Body of pancreas (tissue), 4 donors: ENCODE measurements around the gene ACTR3C. TPM values are rescaled to one million over a fixed set of nuclear protein-coding genes. Genes with fewer than 3 reads are reported as not detected.
"Not testable (repeated sequence)": the region's sequence is repeated elsewhere in the genome, so short reads cannot be mapped to it uniquely, and the experiment has no call there.

Experiments
- ATAC-seq: fragments of 150-250 bp; one replicate; pipeline ENCODE4 v1.9.1; 2016
- DNase-seq, 4 donors: peaks; one replicate each; pipeline ENCODE4 v3.0.0-alpha.2; 2019
- H3K27ac ChIP-seq, 4 donors: fragments of 200-600 bp; sonication (generic); 1 replicate in 3 of 4; 2 replicates in 1 of 4; pipeline versions ENCODE4 v1.5.1 to v1.6.1; 2016 to 2019; ENCODE audit warnings: mild to moderate bottlenecking in 1 of 4, mixed read lengths in 1 of 4, moderate library complexity in 1 of 4
- H3K27me3 ChIP-seq, 2 donors: fragments of 200-600 bp; sonication (generic); one replicate each; pipeline ENCODE4 v1.6.0; 2016; ENCODE audit warnings: mild to moderate bottlenecking in 1 of 2
- H3K36me3 ChIP-seq, 2 donors: fragments of 200-600 bp; sonication (generic); replicated peaks in 1 of 2; 2 replicates each; pipeline ENCODE4 v1.5.1; 2016; ENCODE audit warnings: low read depth in 2 of 2; ENCODE audit not compliant: insufficient read depth in 1 of 2
- H3K4me1 ChIP-seq: fragments of 200-600 bp; sonication (generic); one replicate; pipeline ENCODE4 v1.6.0; 2016
- H3K4me3 ChIP-seq, 2 donors: fragments of 200-600 bp; sonication (generic); 1 replicate in 1 of 2; 2 replicates in 1 of 2; pipeline ENCODE4 v1.5.1; 2016 to 2019
- H3K9me3 ChIP-seq, 3 donors: fragments of 200-600 bp; sonication (generic); 1 replicate in 2 of 3; 2 replicates in 1 of 3; pipeline ENCODE4 v1.5.1; 2016
- CTCF ChIP-seq, 7 experiments: fragments of 450-650 bp in 4 of 7; fragments of 200-600 bp in 3 of 7; sonication (generic) in 3 of 7; IDR thresholded peaks; one replicate each; pipeline ENCODE4 v1.5.1; 2016 to 2019; ENCODE audit warnings: antibody characterized with exemption in 7 of 7
- WGBS, 2 donors: methylation state at CpG; one replicate each; pipeline ENCODE4 v1.1.5; 2017; 5-methylcytosine and 5-hydroxymethylcytosine counted together
- intact Hi-C: fragments of 100-400 bp; cut with DNase I; formaldehyde crosslinking; loops from one replicate; pipeline ENCODE4 v1.15.1; 2023
- total RNA-seq, 2 donors: library from RNA; depleted of rRNA; stranded (reverse); fragments of >200 nt; gene quantifications; one replicate each; pipeline ENCODE4 v1.1.0, GENCODE V29; 2016

ACTR3C gene
- total RNA-seq, 2 donors from 2014 or later: 35.5 to 69.9 TPM

- WGBS, 2 donors: 10 to 13% methylated on average over 15 to 16 of the region's 16 CpGs
- intact Hi-C loops: loop anchor here (10.0 kb wide), 1 partner anchor 119 kb away; a partner anchor contains a TSS
- not testable (repeated sequence) for H3K4me3 ChIP-seq
Measured at GRCh38 chr7:150285849-150286754, 37.2 kb downstream of the ACTR3C start.

GRCh38 chr7:150283608-150284007 is 39.7 kb downstream of the ACTR3C start:
- H3K4me3 ChIP-seq, H3K27ac ChIP-seq, DNase-seq, H3K27me3 ChIP-seq, H3K36me3 ChIP-seq, H3K9me3 ChIP-seq, ATAC-seq, H3K4me1 ChIP-seq: not testable (repeated sequence)
- 69 to 87% methylated on average over 5 to 6 of the region's 6 CpGs for WGBS, 2 donors
- intact Hi-C loops: loop anchor here (10.0 kb wide), 1 partner anchor 121 kb away; a partner anchor contains a TSS

More at GRCh38 chr7:150285849-150286754, 37.2 kb downstream of the ACTR3C start:
- peak; percentile 31 to 92 (median 81) for TF ChIP-seq CTCF (IDR thresholded peaks at IDR 0.05)
- H3K9me3 ChIP-seq, H3K27me3 ChIP-seq, H3K4me1 ChIP-seq, H3K36me3 ChIP-seq: not testable (repeated sequence)
- peak; percentile 27 to 58 (median 38) for DNase-seq
- H3K27ac ChIP-seq: peak overlapping the region in 1 of 4 donors; percentile 39
- ATAC-seq: peak; percentile 77

GRCh38 chr7:150283111-150283510 is 40.2 kb downstream of the ACTR3C start:
- not testable (repeated sequence) for H3K36me3 ChIP-seq, H3K9me3 ChIP-seq, H3K27ac ChIP-seq, DNase-seq, H3K27me3 ChIP-seq, H3K4me3 ChIP-seq, ATAC-seq, H3K4me1 ChIP-seq
- WGBS, 2 donors: 68 to 84% methylated on average over 2 of the region's 3 CpGs
- intact Hi-C loops: loop anchor here (10.0 kb wide), 1 partner anchor 122 kb away; a partner anchor contains a TSS

- WGBS, 2 donors: 45% methylated on average over 7 of the region's 25 CpGs; no CpG with 5 or more reads in 1 of the 2 donors
- intact Hi-C loops: loop anchor here (10.0 kb wide), 1 partner anchor 123 kb away; a partner anchor contains a TSS
- H3K36me3 ChIP-seq, DNase-seq, H3K9me3 ChIP-seq, H3K4me1 ChIP-seq, H3K4me3 ChIP-seq, H3K27me3 ChIP-seq: not testable (repeated sequence)
- ATAC-seq: peak; percentile 86
- H3K27ac ChIP-seq: peak overlapping the region; percentile 50 to 75 (median 62)
Measured at GRCh38 chr7:150281681-150282403, 41.5 kb downstream of the ACTR3C start.

GRCh38 chr7:150278383-150278782 is 45.0 kb downstream of the ACTR3C start:
- WGBS, 2 donors: 91 to 92% methylated on average over 2 to 11 of the region's 11 CpGs
- not testable (repeated sequence) for DNase-seq

GRCh38 chr7:150276132-150276695 is 47.1 kb downstream of the ACTR3C start:
- intact Hi-C loops, H3K36me3 ChIP-seq, H3K4me1 ChIP-seq, H3K27ac ChIP-seq, H3K9me3 ChIP-seq, H3K27me3 ChIP-seq, H3K4me3 ChIP-seq: not testable (repeated sequence)
- DNase-seq (peak; percentile 24 to 34 (median 29)), ATAC-seq (peak; percentile 75)
- peak in 6 of 7 experiments; percentile 53 to 82 (median 76) for TF ChIP-seq CTCF (IDR thresholded peaks at IDR 0.05)
- 48 to 49% methylated on average over 6 of the region's 6 CpGs for WGBS, 2 donors

More at GRCh38 chr7:150278383-150278782, 45.0 kb downstream of the ACTR3C start:
- H3K4me3 ChIP-seq, ATAC-seq, intact Hi-C loops, H3K27ac ChIP-seq, H3K4me1 ChIP-seq, H3K36me3 ChIP-seq, H3K9me3 ChIP-seq, H3K27me3 ChIP-seq: not testable (repeated sequence)

- intact Hi-C loops: not testable (repeated sequence)
- 75 to 85% methylated on average over 4 to 5 of the region's 7 CpGs for WGBS, 2 donors
Measured at GRCh38 chr7:150271898-150272297, 51.4 kb downstream of the ACTR3C start.

GRCh38 chr7:150270101-150270824 is 53.1 kb downstream of the ACTR3C start:
- intact Hi-C loops, DNase-seq, H3K9me3 ChIP-seq, H3K4me1 ChIP-seq, H3K27me3 ChIP-seq, H3K4me3 ChIP-seq, H3K27ac ChIP-seq, ATAC-seq, H3K36me3 ChIP-seq: not testable (repeated sequence)
- WGBS, 2 donors: 71 to 90% methylated on average over 1 to 5 of the region's 18 CpGs

More at GRCh38 chr7:150271898-150272297, 51.4 kb downstream of the ACTR3C start:
- H3K4me3 ChIP-seq, DNase-seq, H3K36me3 ChIP-seq, H3K27ac ChIP-seq, H3K27me3 ChIP-seq, H3K4me1 ChIP-seq, ATAC-seq, H3K9me3 ChIP-seq: not testable (repeated sequence)

- WGBS, 2 donors: no CpG with 5 or more reads among the region's 17 CpGs
- H3K4me1 ChIP-seq, H3K36me3 ChIP-seq, H3K9me3 ChIP-seq, intact Hi-C loops, ATAC-seq, H3K4me3 ChIP-seq, H3K27me3 ChIP-seq, H3K27ac ChIP-seq, DNase-seq: not testable (repeated sequence)
Measured at GRCh38 chr7:150268798-150269197, 54.5 kb downstream of the ACTR3C start.
